GM12878 (cell line): ENCODE data around the gene GTF2F2. TPM values are rescaled to one million over a fixed set of nuclear protein-coding genes. Genes with fewer than 3 reads are reported as not detected.

Source experiments
- ATAC-seq: fragments of 200-7000 bp; cut with Tn5 transposase; 3 replicates; pipeline ENCODE4 v1.9.1; 2020; ENCODE audit warnings: mild to moderate bottlenecking, moderate library complexity
- BruUV-seq: library from RNA; stranded (reverse); fragments of 400-500 nt; replicated peaks from 2 replicates; lab custom pipeline; 2021; lab: Mats Ljungman, UMichigan
- CTCF ChIA-PET: fragments of 300-600 bp; sonication (Branson Sonifier 250); formaldehyde crosslinking; extraction: SDS; loops from one replicate; lab custom pipeline; 2021; ENCODE audit warnings: inconsistent platforms; lab: Yijun Ruan, JAX
- POLR2A ChIA-PET: fragments of 350-600 bp; formaldehyde crosslinking; extraction: SDS; loops from one replicate; lab custom pipeline; 2021; ENCODE audit warnings: inconsistent platforms; lab: Charles Lee
- RAD21 ChIA-PET: fragments of 300-600 bp; sonication (Branson Sonifier 250); formaldehyde crosslinking; loops from one replicate; lab custom pipeline; 2023; ENCODE audit warnings: antibody characterized with exemption; ENCODE audit not compliant: unreplicated experiment; lab: Charles Lee
- SMC1A ChIA-PET: fragments of 300-600 bp; sonication (Branson Sonifier 250); formaldehyde crosslinking; loops from one replicate; lab custom pipeline; 2023; ENCODE audit not compliant: unreplicated experiment, uncharacterized antibody; lab: Charles Lee
- DNase-seq: peaks from one replicate; pipeline ENCODE4 v3.0.0-alpha.2; 2011; ENCODE audit warnings: low read depth, low spot score
- FAIRE-seq: peaks from 3 replicates; lab custom pipeline; 2011; peaks lifted over from hg19 to GRCh38; lab: Jason Lieb, UNC
- H2AFZ ChIP-seq: 2 replicates; pipeline ENCODE4 v1.6.0; 2011; ENCODE audit warnings: low read depth, low read length, control low read depth; ENCODE audit not compliant: control insufficient read depth
- H3K27ac ChIP-seq: 2 replicates; pipeline ENCODE4 v1.5.1; 2011; ENCODE audit warnings: control low read depth; ENCODE audit not compliant: control insufficient read depth, insufficient read depth
- H3K27me3 ChIP-seq, 2 experiments: replicated peaks in 1 of 2; 2 replicates each; pipeline versions ENCODE4 v1.6.0 to v1.6.1; 2011; ENCODE audit warnings: low read length in 1 of 2; ENCODE audit not compliant: control insufficient read depth in 2 of 2, insufficient read depth in 2 of 2
- H3K36me3 ChIP-seq, 2 experiments: 2 replicates each; pipeline ENCODE4 v1.5.1; 2011; ENCODE audit warnings: low read length in 1 of 2; ENCODE audit not compliant: control insufficient read depth in 2 of 2, insufficient read depth in 2 of 2
- H3K4me1 ChIP-seq: 2 replicates; pipeline ENCODE4 v1.6.1; 2011; ENCODE audit warnings: mild to moderate bottlenecking, low read length, moderate library complexity, mixed read lengths; ENCODE audit not compliant: control insufficient read depth, insufficient read depth
- H3K4me2 ChIP-seq: 2 replicates; pipeline ENCODE4 v1.6.0; 2011; ENCODE audit warnings: control low read depth; ENCODE audit not compliant: control insufficient read depth, insufficient read depth
- H3K4me3 ChIP-seq: fragments of 200-600 bp; sonication (generic); 2 replicates; pipeline ENCODE4 v1.5.1; 2016
- H3K79me2 ChIP-seq: 2 replicates; pipeline ENCODE4 v1.6.0; 2011; ENCODE audit warnings: low read length; ENCODE audit not compliant: control insufficient read depth, insufficient read depth
- H3K9ac ChIP-seq: 2 replicates; pipeline ENCODE4 v1.8.0; 2011; ENCODE audit warnings: low read length, control low read depth, mixed read lengths; ENCODE audit not compliant: control insufficient read depth, insufficient read depth
- H3K9me3 ChIP-seq: replicated peaks from 3 replicates; pipeline ENCODE4 v1.5.1; 2011; ENCODE audit warnings: mild to moderate bottlenecking, low read length; ENCODE audit not compliant: control insufficient read depth, insufficient read depth
- H4K20me1 ChIP-seq: 2 replicates; pipeline ENCODE4 v1.6.0; 2011; ENCODE audit not compliant: control insufficient read depth, insufficient read depth
- GABPA ChIP-seq: IDR thresholded peaks from 2 replicates; pipeline ENCODE4 v1.6.1; 2014; ENCODE audit warnings: antibody characterized with exemption, low read depth, mild to moderate bottlenecking, inconsistent platforms
- GATAD2B ChIP-seq: fragments of 450-650 bp; conservative IDR thresholded peaks from 2 replicates; pipeline ENCODE4 v1.6.1; 2017; ENCODE audit warnings: low read depth, mild to moderate bottlenecking, moderate library complexity
- KDM1A ChIP-seq: fragments of 200-600 bp; sonication (generic); IDR thresholded peaks from 2 replicates; pipeline ENCODE4 v1.6.1; 2016; ENCODE audit warnings: borderline replicate concordance
- LARP7 ChIP-seq: fragments of 450-650 bp; IDR thresholded peaks from 2 replicates; pipeline ENCODE4 v1.6.1; 2017; ENCODE audit warnings: mild to moderate bottlenecking
- MEF2A ChIP-seq: IDR thresholded peaks from 2 replicates; pipeline ENCODE4 v1.6.1; 2011; ENCODE audit warnings: low read depth, mild to moderate bottlenecking, low read length, moderate library complexity; ENCODE audit not compliant: insufficient read depth
- MTA2 ChIP-seq: fragments of 450-650 bp; IDR thresholded peaks from 2 replicates; pipeline ENCODE4 v1.6.1; 2016; ENCODE audit warnings: low read depth, mild to moderate bottlenecking, moderate library complexity
- NBN ChIP-seq: fragments of 450-650 bp; IDR thresholded peaks from 2 replicates; pipeline ENCODE4 v1.6.1; 2016
- PAX5 ChIP-seq: IDR thresholded peaks from 2 replicates; pipeline ENCODE4 v1.6.1; 2011; ENCODE audit warnings: low read depth, low read length, borderline replicate concordance
- PML ChIP-seq: IDR thresholded peaks from 2 replicates; pipeline ENCODE4 v1.6.1; 2012; ENCODE audit warnings: low read length, inconsistent platforms
- RBBP5 ChIP-seq: fragments of 200-600 bp; sonication (generic); conservative IDR thresholded peaks from 2 replicates; pipeline ENCODE4 v1.6.1; 2016
- TCF12 ChIP-seq: IDR thresholded peaks from 2 replicates; pipeline ENCODE4 v1.6.1; 2011; ENCODE audit warnings: low read depth, mild to moderate bottlenecking, low read length
- ZBED1 ChIP-seq: IDR thresholded peaks from 2 replicates; pipeline ENCODE4 v1.6.1; 2016; ENCODE audit warnings: borderline replicate concordance
- WGBS: methylation state at CpG from one replicate; pipeline ENCODE4 v1.1.6; 2016; ENCODE audit warnings: low lambda C conversion rate; ENCODE audit not compliant: insufficient replicate concordance, insufficient coverage; ENCODE audit errors: missing lambda C conversion rate; 5-methylcytosine and 5-hydroxymethylcytosine counted together
- in situ Hi-C: fragments of 300-500 bp; cut with MboI; formaldehyde crosslinking; loops from 9 replicates; pipeline ENCODE4 v1.14.3; 2018; ENCODE audit warnings: mixed read lengths
- intact Hi-C: fragments of 100-400 bp; cut with micrococcal nuclease; formaldehyde crosslinking; loops from one replicate; pipeline ENCODE4 v1.14.2; 2022; ENCODE audit not compliant: unreplicated experiment
- polyA plus RNA-seq, 11 experiments: library from polyadenylated mRNA; depleted of rRNA in 4 of 11; unstranded in 6 of 11; stranded (reverse) in 5 of 11; fragments of >200 nt; fragmentation: Nextera tagmentation in 4 of 11; fragmentation: Illumina TruSeq in 1 of 11; extraction: Ambion mirVana in 4 of 11; extraction: Trizol in 1 of 11; gene quantifications; 1 replicate in 1 of 11; 2 replicates in 10 of 11; pipeline versions ENCODE4 v1.2.1 to v1.2.3, GENCODE V29; 2011 to 2016; ENCODE audit warnings: inconsistent platforms in 2 of 11, missing spikeins in 2 of 11, low read depth in 1 of 11
- total RNA-seq, 4 experiments: library from RNA; depleted of rRNA in 3 of 4; stranded (reverse); fragments of >200 nt in 3 of 4; fragmentation: Illumina TruSeq in 1 of 4; extraction: Trizol in 1 of 4; gene quantifications; 2 replicates each; pipeline versions ENCODE4 v1.2.1 to v1.2.3, GENCODE V29; 2013 to 2021
- TF ChIP-seq, protein P1 (sequence below): fragments of 450-650 bp; IDR thresholded peaks from 2 replicates; pipeline ENCODE4 v1.6.1; 2017; ENCODE audit warnings: antibody characterized with exemption, mild to moderate bottlenecking, moderate library complexity
- TF ChIP-seq, protein P2 (sequence below): fragments of 450-650 bp; IDR thresholded peaks from 2 replicates; pipeline ENCODE4 v1.6.1; 2016; ENCODE audit warnings: mild to moderate bottlenecking, moderate library complexity, borderline replicate concordance
- TF ChIP-seq, protein P3 (sequence below): fragments of 150-350 bp; IDR thresholded peaks from 2 replicates; pipeline ENCODE4 v1.6.1; 2016; ENCODE audit warnings: low read depth, low read length

Gene GTF2F2
- total and polyA plus RNA-seq, 10 of the 15 experiments (the other 5 are each of a cell fraction or from before 2014, with no cell fraction given) = 14.5 to 30.8 (median 22.6) TPM

DNA sequence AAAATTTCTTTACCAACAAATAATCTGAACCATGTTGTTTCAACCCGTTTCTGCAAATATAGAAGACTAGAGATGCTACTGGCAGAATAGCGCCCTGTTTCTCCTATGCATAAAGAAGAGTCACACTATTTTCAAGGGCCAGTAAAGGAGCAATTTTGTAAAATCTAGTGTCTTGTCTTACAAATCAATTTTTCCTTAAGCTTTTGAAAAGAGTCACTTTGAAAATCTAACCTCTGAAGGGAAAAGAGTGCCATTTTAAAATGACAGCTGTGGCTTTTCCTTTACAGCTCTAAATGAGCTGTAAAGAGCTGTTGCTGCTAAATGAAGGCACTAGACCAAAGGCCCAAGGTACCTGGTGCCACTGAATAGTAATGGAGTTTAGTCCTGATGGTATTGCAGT lies 16.9 kb upstream of the GTF2F2 start:
- Histone ChIP-seq H3K27ac (no peak overlapping the region), H3K9ac (no peak overlapping the region), H3K79me2 (no peaks in the 10 kb centered on the region), H3K4me1 (no peaks in the 10 kb centered on the region), H3K36me3 (no peaks in the 10 kb centered on the region), H3K27me3 (0 out of 4 replicates have a peak, but pooled peaks cover 0 to 2% of the 10 kb centered on the region in 2 experiments), H4K20me1 (no peaks in the 10 kb centered on the region), H3K4me3 (no peak overlapping the region), H3K4me2 (no peak overlapping the region), H3K9me3 (no peaks in the 10 kb centered on the region), H2AFZ (no peak overlapping the region)
- DNase-seq (no peak), ATAC-seq (no peak), FAIRE-seq (no peak)
- ChIA-PET RAD21 (interaction anchor here (0.7 kb wide), 1 partner anchor 133 kb away, joined by 3 read pairs; no protein-coding TSS in a partner anchor), POLR2A (no interaction called here), SMC1A (interaction anchor here (1.1 kb wide), 1 partner anchor 14 kb away, joined by 3 read pairs; no protein-coding TSS in a partner anchor), CTCF (interaction anchor here (1.4 kb wide), 1 partner anchor 11 kb away, joined by 3 read pairs; no protein-coding TSS in a partner anchor)
- intact Hi-C loops (no loop called here), in situ Hi-C loops (no loop called here)
- BruUV-seq = no TSS peak
- 58% methylated on average over 2 of the region's 2 CpGs for WGBS
- no peak for TF ChIP-seq PAX5
- no peak for TF ChIP-seq LARP7
- no peak for TF ChIP-seq RBBP5
- no peak for TF ChIP-seq ZBED1
- no peak for TF ChIP-seq TCF12
- TF ChIP-seq KDM1A = no peak
- no peak for TF ChIP-seq NBN
- no peak for TF ChIP-seq MTA2
- TF ChIP-seq, protein P1, sequence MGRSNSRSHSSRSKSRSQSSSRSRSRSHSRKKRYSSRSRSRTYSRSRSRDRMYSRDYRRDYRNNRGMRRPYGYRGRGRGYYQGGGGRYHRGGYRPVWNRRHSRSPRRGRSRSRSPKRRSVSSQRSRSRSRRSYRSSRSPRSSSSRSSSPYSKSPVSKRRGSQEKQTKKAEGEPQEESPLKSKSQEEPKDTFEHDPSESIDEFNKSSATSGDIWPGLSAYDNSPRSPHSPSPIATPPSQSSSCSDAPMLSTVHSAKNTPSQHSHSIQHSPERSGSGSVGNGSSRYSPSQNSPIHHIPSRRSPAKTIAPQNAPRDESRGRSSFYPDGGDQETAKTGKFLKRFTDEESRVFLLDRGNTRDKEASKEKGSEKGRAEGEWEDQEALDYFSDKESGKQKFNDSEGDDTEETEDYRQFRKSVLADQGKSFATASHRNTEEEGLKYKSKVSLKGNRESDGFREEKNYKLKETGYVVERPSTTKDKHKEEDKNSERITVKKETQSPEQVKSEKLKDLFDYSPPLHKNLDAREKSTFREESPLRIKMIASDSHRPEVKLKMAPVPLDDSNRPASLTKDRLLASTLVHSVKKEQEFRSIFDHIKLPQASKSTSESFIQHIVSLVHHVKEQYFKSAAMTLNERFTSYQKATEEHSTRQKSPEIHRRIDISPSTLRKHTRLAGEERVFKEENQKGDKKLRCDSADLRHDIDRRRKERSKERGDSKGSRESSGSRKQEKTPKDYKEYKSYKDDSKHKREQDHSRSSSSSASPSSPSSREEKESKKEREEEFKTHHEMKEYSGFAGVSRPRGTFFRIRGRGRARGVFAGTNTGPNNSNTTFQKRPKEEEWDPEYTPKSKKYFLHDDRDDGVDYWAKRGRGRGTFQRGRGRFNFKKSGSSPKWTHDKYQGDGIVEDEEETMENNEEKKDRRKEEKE = no peak
- TF ChIP-seq GATAD2B = no peak
- TF ChIP-seq GABPA = no peak
- TF ChIP-seq, protein P2, sequence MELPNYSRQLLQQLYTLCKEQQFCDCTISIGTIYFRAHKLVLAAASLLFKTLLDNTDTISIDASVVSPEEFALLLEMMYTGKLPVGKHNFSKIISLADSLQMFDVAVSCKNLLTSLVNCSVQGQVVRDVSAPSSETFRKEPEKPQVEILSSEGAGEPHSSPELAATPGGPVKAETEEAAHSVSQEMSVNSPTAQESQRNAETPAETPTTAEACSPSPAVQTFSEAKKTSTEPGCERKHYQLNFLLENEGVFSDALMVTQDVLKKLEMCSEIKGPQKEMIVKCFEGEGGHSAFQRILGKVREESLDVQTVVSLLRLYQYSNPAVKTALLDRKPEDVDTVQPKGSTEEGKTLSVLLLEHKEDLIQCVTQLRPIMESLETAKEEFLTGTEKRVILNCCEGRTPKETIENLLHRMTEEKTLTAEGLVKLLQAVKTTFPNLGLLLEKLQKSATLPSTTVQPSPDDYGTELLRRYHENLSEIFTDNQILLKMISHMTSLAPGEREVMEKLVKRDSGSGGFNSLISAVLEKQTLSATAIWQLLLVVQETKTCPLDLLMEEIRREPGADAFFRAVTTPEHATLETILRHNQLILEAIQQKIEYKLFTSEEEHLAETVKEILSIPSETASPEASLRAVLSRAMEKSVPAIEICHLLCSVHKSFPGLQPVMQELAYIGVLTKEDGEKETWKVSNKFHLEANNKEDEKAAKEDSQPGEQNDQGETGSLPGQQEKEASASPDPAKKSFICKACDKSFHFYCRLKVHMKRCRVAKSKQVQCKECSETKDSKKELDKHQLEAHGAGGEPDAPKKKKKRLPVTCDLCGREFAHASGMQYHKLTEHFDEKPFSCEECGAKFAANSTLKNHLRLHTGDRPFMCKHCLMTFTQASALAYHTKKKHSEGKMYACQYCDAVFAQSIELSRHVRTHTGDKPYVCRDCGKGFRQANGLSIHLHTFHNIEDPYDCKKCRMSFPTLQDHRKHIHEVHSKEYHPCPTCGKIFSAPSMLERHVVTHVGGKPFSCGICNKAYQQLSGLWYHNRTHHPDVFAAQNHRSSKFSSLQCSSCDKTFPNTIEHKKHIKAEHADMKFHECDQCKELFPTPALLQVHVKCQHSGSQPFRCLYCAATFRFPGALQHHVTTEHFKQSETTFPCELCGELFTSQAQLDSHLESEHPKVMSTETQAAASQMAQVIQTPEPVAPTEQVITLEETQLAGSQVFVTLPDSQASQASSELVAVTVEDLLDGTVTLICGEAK = no peak
- TF ChIP-seq, protein P3, sequence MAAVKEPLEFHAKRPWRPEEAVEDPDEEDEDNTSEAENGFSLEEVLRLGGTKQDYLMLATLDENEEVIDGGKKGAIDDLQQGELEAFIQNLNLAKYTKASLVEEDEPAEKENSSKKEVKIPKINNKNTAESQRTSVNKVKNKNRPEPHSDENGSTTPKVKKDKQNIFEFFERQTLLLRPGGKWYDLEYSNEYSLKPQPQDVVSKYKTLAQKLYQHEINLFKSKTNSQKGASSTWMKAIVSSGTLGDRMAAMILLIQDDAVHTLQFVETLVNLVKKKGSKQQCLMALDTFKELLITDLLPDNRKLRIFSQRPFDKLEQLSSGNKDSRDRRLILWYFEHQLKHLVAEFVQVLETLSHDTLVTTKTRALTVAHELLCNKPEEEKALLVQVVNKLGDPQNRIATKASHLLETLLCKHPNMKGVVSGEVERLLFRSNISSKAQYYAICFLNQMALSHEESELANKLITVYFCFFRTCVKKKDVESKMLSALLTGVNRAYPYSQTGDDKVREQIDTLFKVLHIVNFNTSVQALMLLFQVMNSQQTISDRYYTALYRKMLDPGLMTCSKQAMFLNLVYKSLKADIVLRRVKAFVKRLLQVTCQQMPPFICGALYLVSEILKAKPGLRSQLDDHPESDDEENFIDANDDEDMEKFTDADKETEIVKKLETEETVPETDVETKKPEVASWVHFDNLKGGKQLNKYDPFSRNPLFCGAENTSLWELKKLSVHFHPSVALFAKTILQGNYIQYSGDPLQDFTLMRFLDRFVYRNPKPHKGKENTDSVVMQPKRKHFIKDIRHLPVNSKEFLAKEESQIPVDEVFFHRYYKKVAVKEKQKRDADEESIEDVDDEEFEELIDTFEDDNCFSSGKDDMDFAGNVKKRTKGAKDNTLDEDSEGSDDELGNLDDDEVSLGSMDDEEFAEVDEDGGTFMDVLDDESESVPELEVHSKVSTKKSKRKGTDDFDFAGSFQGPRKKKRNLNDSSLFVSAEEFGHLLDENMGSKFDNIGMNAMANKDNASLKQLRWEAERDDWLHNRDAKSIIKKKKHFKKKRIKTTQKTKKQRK = no peak
- no peak for TF ChIP-seq MEF2A
- no peak for TF ChIP-seq PML
